HG03196 (cell line): Measurements from ENCODE around the gene ETV6.

Experiments used
- ATAC-seq: cut with Tn5 transposase; IDR thresholded peaks from one replicate; pipeline ENCODE4 v1.9.1; 2021; ENCODE audit not compliant: unreplicated experiment

The ETV6 gene

GRCh38 chr12:11689591-11690186 lies 40.2 kb downstream of the ETV6 start:
- ATAC-seq, result no peak

- ATAC-seq, result no peak
Measured at GRCh38 chr12:11693067-11693466, 43.6 kb downstream of the ETV6 start.

GRCh38 chr12:11693601-11694000 lies 44.1 kb downstream of the ETV6 start:
- no peak for ATAC-seq

GRCh38 chr12:11694528-11694927 lies 45.1 kb downstream of the ETV6 start:
- ATAC-seq, result no peak

- ATAC-seq, result no peak
Measured at GRCh38 chr12:11695321-11695720, 45.8 kb downstream of the ETV6 start.

- ATAC-seq, result no peak
Measured at GRCh38 chr12:11696084-11696483, 46.6 kb downstream of the ETV6 start.

- ATAC-seq, result no peak
Measured at GRCh38 chr12:11697131-11697530, 47.7 kb downstream of the ETV6 start.

GRCh38 chr12:11697670-11698387 lies 48.4 kb downstream of the ETV6 start:
- no peak for ATAC-seq

- no peak for ATAC-seq
Measured at GRCh38 chr12:11698729-11699128, 49.3 kb downstream of the ETV6 start.

- no peak for ATAC-seq
Measured at GRCh38 chr12:11701433-11701832, 52.0 kb downstream of the ETV6 start.

- peak; percentile 46 for ATAC-seq
Measured at GRCh38 chr12:11702959-11703358, 53.5 kb downstream of the ETV6 start.

GRCh38 chr12:11703378-11703777 lies 53.9 kb downstream of the ETV6 start:
- ATAC-seq, result no peak

GRCh38 chr12:11704089-11704488 lies 54.6 kb downstream of the ETV6 start:
- ATAC-seq, result no peak

GRCh38 chr12:11705010-11705409 lies 55.5 kb downstream of the ETV6 start:
- ATAC-seq, result no peak

GRCh38 chr12:11706509-11707379 lies 57.3 kb downstream of the ETV6 start:
- no peak for ATAC-seq

- no peak for ATAC-seq
Measured at GRCh38 chr12:11707535-11707934, 58.1 kb downstream of the ETV6 start.

- no peak for ATAC-seq
Measured at GRCh38 chr12:11709513-11709912, 60.0 kb downstream of the ETV6 start.

GRCh38 chr12:11710431-11710830 lies 61.0 kb downstream of the ETV6 start:
- no peak for ATAC-seq

- ATAC-seq, result no peak
Measured at GRCh38 chr12:11710906-11711305, 61.4 kb downstream of the ETV6 start.

GRCh38 chr12:11711651-11712327 lies 62.3 kb downstream of the ETV6 start:
- ATAC-seq, result no peak

- no peak for ATAC-seq
Measured at GRCh38 chr12:11712491-11712890, 63.0 kb downstream of the ETV6 start.
